Stimulated activated CD8-positive, alpha-beta memory T cell treated with anti-CD3 and anti-CD28 coated beads, Interleukin-15, amount 100 ng/mL, for 1 hour (primary cell): ENCODE measurements around the gene TMEM201.
"Not testable (repeated sequence)": the region's sequence is repeated elsewhere in the genome, so short reads cannot be mapped to it uniquely, and the experiment has no call there.

Source experiments
- DNase-seq: peaks from one replicate; pipeline ENCODE4 v3.0.0-alpha.2; 2020; ENCODE audit warnings: low read depth

The TMEM201 gene, protein sequence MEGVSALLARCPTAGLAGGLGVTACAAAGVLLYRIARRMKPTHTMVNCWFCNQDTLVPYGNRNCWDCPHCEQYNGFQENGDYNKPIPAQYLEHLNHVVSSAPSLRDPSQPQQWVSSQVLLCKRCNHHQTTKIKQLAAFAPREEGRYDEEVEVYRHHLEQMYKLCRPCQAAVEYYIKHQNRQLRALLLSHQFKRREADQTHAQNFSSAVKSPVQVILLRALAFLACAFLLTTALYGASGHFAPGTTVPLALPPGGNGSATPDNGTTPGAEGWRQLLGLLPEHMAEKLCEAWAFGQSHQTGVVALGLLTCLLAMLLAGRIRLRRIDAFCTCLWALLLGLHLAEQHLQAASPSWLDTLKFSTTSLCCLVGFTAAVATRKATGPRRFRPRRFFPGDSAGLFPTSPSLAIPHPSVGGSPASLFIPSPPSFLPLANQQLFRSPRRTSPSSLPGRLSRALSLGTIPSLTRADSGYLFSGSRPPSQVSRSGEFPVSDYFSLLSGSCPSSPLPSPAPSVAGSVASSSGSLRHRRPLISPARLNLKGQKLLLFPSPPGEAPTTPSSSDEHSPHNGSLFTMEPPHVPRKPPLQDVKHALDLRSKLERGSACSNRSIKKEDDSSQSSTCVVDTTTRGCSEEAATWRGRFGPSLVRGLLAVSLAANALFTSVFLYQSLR

DNA sequence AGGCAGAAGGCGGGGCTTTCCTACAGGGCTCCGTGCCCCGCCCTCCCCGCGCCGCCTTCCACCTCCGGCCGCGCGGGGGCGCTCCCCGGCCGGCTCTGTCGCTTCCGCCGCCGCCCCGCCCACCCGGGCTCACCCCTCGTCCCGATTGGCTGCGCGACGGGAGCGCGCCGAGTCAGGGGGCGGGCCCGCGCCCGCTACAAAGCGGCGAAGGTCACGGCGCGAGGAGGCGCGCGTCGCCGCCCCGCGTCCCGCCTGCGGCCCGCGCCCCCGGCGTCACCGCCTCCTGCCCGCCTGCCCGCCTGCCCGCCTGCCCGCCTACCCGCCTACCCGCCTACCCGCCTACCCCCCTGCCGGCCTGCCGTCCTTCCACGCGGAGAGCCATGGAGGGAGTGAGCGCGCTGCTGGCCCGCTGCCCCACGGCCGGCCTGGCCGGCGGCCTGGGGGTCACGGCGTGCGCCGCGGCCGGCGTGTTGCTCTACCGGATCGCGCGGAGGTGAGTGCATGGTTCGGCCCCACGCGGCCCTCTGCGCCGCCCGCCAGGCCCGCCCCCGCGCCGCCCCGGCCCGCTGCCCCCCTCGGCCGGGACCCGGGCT is at the start of gene TMEM201:
TMEM201 (plus strand) TSS at position 361 of the 593 bp plus-strand sequence; CDS start at position 381, 20 bp downstream.
- peak; percentile 81 for DNase-seq

DNA sequence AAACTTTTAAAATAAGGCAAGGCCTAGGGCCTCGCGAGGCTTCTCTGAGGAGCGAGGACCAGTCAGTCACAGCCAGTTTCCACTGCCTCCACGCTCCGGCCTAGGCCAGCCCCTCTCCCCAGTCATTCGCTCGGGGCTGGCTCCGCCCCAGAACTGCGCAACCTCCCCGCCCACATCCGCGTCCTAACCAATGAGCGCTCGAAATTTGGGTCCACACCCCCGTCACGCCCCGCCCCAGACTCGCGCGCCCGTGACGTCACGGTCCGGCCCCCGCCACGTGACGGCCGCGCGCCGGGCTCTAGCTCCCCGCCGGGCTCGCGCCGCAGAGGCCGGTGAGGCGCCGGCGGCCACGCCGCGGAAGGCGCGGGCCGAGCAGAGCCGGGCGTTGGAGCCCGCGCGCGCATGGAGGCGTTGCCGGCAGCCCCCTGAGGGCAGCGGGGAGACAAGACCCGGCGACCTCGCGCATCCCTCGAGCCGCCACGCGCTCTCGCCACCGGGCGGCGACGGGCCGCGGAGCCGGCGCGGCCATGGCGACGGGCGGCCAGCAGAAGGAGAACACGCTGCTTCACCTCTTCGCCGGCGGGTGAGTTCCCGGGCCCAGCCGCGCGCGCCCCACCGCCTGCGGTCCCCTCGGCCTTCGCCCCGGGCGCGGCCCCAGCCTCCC is 49.4 kb upstream of the TMEM201 start, which contains the start of gene SLC25A33:
SLC25A33 (plus strand) TSS at position 301 of the 664 bp plus-strand sequence; CDS start at position 528, 227 bp downstream.
- DNase-seq: peak; percentile 97

DNA sequence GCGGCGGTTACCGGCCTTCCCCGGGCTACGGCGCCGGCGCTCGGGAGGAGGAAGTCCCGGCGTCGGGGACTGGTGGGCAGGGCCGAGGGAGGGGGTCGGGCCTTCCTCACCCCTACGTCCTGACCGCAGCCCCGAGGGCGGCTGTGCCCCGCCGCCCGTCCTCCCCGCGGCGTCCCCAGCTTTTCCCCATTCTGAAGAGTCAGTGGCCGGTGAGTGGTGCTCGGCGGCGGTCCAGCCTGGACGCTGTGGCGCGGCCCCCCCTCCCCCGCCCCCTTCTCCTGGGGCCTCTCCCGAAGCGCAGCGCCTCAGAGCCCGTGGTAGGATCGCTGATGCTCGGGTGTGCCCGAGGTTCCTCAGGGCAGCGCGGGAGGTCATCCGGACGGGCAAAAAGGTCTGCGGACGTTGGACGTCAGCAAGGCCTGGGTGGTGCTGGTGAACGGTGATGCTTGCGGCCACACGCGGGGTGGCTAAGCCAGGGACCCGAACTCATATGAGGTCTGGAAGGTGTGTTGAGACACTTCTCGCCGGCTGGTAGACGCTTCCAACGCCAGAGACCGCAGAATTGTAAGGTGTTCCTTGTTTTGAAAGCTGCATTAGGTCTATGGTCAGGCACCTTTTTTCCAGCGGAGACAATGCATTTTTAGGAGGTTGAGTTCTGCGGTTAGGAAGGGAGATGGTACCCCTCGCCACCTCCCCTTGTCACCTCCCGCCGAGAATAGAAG is 48.7 kb upstream of the TMEM201 start:
- peak; percentile 14 for DNase-seq

DNA sequence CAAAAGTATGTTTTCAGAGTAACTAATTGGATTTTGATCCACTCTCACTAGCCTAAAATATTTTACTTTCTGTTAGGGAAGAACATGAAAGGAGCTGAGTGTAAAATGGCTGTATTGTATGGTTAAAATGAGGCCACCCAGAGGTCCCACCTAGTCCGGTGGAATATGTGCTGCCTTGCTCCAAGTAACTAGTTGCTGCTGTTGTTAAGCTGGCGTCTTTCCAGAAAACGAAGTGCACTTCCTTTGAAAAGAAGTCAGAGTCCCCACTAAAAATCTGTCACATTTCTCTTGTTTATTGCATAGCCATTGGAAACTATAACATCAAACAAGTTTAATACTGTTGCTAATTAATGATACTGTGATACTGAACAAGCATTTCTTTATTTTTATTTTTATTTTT is 46.3 kb upstream of the TMEM201 start:
- DNase-seq: no peak

GRCh38 chr1:9544926-9545325 is 43.8 kb upstream of the TMEM201 start:
- no peak for DNase-seq

- DNase-seq: no peak
These were observed 38.7 kb upstream of the TMEM201 start for GRCh38 chr1:9549955-9550546.

- no peak for DNase-seq
These were observed 36.7 kb upstream of the TMEM201 start for GRCh38 chr1:9551984-9552383.

DNA sequence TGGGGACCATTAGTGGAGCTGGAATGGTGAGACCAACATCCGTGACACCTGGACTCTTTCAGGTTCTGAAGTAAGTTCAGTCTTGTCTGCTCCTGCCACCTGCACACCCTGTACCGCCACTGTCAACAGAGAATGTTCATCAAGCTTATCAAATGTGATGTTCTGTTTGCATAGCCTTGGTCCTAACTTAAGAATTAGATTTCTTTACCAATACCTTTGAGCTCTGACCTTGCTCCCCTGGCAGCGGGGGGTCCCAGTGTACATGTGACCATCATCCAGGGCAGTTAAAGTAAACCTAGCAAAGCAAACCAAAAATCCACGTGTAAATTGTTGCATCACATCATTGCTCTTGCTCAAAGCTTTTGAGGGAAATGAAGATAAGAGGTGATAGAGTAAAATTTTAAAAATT is 35.0 kb upstream of the TMEM201 start:
- no peak for DNase-seq

GRCh38 chr1:9555942-9556341 is 32.8 kb upstream of the TMEM201 start:
- DNase-seq: no peak

- DNase-seq: no peak
These were observed 31.1 kb upstream of the TMEM201 start for GRCh38 chr1:9557624-9558023.

DNA sequence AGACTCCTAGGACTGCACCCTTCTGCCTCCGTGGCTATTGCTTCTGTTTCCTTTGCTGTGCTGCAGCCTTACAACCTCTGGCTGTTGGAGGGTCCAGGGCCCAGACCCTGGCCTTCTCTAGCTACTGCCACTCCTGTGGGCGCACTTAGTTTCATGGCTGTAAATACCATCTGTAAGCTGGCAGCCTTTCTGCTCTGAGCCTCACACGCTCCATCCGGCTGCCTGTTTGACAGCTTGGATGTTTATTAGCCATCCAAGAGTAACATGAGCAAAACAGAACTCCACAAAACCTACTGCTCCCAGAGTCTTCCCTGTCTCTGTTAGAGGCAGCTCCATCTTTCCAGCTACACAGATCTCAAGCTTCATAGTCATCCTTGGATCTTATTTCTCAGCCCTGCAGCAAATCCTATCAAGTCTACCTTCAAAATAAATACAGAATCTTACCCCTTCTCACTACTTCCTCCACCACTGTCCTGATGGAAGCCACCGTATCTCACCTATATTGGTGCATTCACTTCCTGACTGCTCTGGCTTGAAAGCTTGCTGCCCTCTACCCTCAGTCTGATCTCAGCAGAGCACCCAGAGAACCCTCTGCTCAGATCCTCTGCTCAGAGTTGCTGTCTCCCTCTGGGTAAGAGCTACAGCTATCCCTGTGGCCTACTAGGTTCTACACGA is 30.3 kb upstream of the TMEM201 start:
- no peak for DNase-seq

DNA sequence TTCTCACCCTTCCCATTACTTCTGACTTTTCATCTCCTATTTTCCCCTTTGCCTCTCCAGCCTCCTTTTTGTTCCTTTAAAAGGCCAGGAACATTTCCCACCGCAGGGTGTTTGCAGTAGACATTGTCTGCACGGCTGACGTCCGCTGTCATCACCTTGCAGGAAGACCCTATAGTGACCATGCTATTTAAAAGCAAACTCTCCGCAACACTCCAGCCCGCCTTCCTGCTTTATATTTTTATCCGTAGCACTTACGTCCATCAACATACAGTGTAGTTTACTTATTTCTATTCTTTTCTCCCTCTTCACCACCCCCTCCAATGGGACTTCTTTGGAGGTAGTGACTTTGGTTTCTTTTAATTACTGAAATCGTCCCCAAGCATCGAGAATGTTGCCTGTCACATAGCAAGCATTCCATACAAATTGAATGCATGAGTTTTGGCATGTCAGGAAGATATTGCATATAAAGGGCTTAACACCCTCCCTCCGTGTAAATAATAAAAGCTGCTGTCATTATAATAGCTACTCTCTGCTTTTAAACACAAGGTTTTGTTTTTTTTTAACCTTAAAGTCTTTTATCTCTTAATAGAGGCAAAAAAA is 29.7 kb upstream of the TMEM201 start:
- DNase-seq: no peak

GRCh38 chr1:9559673-9560072 is 29.0 kb upstream of the TMEM201 start:
- no peak for DNase-seq

DNA sequence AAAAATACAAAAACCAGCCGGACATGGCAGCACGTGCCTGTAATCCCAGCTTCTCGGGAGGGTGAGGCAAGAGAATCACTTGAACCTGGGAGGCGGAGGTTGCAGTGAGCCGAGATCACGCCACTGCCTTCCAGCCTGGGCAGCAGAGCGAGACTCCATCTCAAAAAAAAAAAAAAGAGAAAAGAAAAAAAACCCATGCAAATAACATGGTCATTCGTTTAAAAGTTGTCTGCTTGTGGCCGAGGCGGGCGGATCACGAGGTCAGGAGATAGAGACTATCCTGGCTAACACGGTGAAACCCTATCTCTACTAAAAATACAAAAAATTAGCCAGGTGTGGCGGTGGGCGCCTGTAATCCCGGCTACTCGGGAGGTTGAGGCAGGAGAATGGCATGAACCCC is 28.6 kb upstream of the TMEM201 start:
- not testable (repeated sequence) for DNase-seq

- no peak for DNase-seq
These were observed 27.3 kb upstream of the TMEM201 start for GRCh38 chr1:9561429-9561828.

DNA sequence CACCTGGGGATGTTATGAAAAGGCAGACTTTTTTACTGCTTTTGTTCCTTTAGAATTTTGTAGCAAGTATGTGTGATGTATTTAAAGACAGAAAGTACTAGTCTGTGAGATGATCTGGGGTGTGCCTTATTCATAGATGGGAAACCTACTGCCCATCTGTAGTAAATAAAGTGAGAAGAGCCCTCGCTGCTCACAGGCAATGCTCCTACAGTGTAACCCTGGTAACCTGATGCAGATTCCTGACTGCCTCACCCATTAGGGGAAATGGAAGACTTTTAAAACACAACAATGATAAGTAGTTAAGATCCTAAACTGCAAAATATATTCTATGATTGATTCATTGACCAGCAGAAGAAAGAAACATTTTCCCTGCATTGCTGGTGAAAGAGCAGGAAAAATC is 19.4 kb upstream of the TMEM201 start:
- no peak for DNase-seq

DNA sequence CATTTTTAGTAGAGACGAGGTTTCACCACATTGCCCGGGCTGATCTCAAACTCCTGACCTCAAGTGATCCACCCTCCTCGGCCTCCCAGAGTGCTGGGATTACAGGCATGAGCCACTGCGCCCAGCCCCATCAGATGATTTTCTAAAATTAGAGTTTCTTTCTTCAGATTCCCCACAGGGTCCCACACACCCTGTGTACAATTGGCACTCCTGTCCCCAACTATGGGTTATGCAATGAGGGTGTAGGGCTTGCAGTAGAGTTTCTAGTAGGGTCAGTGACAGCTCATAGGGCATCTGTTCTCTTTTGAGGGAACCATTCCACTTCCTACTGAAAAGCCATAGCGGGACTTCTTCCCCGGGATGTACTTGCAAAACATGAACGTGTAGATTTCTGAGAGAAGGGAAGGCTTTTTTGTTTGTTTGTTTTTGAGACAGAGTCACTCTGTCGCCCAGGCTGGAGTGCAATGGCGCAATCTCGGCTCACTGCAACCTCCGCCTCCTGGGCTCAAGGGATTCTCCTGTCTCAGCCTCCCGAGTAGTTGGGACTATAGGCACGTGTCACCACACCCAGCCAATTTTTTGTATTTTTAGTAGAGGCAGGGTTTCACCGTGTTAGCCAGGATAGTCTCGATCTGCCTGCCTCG is 17.7 kb upstream of the TMEM201 start:
- DNase-seq: not testable (repeated sequence)

DNA sequence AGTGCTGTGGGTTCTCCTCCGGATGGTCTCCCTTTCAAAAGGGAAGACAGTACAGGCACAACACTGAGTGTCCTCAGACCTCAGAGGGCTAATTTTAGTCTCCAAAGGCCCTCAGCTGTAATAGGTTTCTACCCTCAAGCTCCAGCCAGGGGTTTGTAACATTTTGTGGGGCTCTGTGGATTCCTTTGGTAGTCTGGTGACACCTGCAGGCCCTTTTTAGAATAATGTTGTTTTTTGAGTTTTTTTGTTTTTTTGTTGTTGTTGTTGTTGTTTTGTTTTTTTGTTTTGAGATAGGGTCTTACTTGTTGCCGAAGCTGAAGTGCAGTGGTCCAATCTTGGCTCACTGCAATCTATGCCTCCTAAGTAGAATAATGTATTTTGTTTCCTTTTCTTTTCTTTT is 15.0 kb upstream of the TMEM201 start:
- no peak for DNase-seq

DNA sequence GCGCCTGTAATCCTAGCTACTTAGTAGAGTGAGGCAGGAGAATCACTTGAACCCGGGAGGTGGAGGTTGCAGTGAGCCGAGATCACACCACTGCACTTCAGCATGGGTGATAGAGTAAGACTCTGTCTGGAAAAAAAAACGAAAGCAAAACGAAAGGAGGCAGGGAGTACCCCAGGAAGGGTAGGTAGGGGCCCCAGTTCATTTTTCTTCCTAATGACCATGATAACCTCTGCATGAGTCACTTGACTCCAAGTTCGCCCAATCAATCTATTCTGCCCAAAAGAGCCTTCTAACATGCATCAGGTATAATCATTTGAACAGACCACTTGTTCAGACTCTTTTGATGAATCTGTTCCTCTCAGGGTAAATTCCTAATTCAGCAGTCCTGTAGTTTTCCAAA is 13.2 kb upstream of the TMEM201 start:
- no peak for DNase-seq

- no peak for DNase-seq
These were observed 11.8 kb upstream of the TMEM201 start for GRCh38 chr1:9576903-9577302.
